T-helper 1 cell treated with Interleukin-12 subunit alpha and Interleukin-12 subunit beta and Interleukin-4 antibody, amounts not matched to agents 30 ng/mL and 1 ng/mL, for 36 hours (primary cell): ENCODE data around the gene GGACT. TPM values are rescaled to one million over a fixed set of nuclear protein-coding genes. Genes with fewer than 3 reads are reported as not detected.

ENCODE experiments used
- intact Hi-C: fragments of 100-400 bp; cut with micrococcal nuclease; formaldehyde crosslinking; loops from one replicate; pipeline ENCODE4 v1.15.1; 2024
- total RNA-seq: library from RNA; stranded (reverse); gene quantifications from 2 replicates; pipeline ENCODE4 v1.2.3, GENCODE V29; 2022

Gene GGACT
- total RNA-seq, 1 donor from 2014 or later: 6.0 TPM

- intact Hi-C loops: no loop called here
Observed at GRCh38 chr13:100552755-100553154, 35.8 kb downstream of the GGACT start.

- intact Hi-C loops: no loop called here
Observed at GRCh38 chr13:100549316-100549715, 39.3 kb downstream of the GGACT start.

- intact Hi-C loops: no loop called here
Observed at GRCh38 chr13:100547791-100548201, 40.8 kb downstream of the GGACT start.

GRCh38 chr13:100546713-100547405 lies 41.7 kb downstream of the GGACT start:
- intact Hi-C loops: no loop called here

- intact Hi-C loops: no loop called here
Observed at GRCh38 chr13:100545684-100546061, 42.9 kb downstream of the GGACT start.

GRCh38 chr13:100544866-100545683 lies 43.5 kb downstream of the GGACT start:
- intact Hi-C loops: no loop called here

- intact Hi-C loops: no loop called here
Observed at GRCh38 chr13:100543872-100544602, 44.6 kb downstream of the GGACT start.

GRCh38 chr13:100542826-100543156 lies 45.8 kb downstream of the GGACT start:
- intact Hi-C loops: loop anchor here (1.0 kb wide), 3 partner anchors 453 to 886 kb away; partner anchors contain the start of gene PCCA

GRCh38 chr13:100541897-100542825 lies 46.4 kb downstream of the GGACT start:
- intact Hi-C loops: loop anchor here (1.0 kb wide), 3 partner anchors 453 to 886 kb away; partner anchors contain the start of gene PCCA

GRCh38 chr13:100540621-100541020 lies 48.0 kb downstream of the GGACT start:
- intact Hi-C loops: no loop called here

GRCh38 chr13:100537951-100538462 lies 50.6 kb downstream of the GGACT start:
- intact Hi-C loops: no loop called here

GRCh38 chr13:100537486-100537885 lies 51.1 kb downstream of the GGACT start:
- intact Hi-C loops: no loop called here

- intact Hi-C loops: no loop called here
Observed at GRCh38 chr13:100536643-100537180, 51.9 kb downstream of the GGACT start.

GRCh38 chr13:100535426-100536135 lies 53.0 kb downstream of the GGACT start:
- intact Hi-C loops: no loop called here

- intact Hi-C loops: no loop called here
Observed at GRCh38 chr13:100534911-100535310, 53.7 kb downstream of the GGACT start.

- intact Hi-C loops: no loop called here
Observed at GRCh38 chr13:100534147-100534843, 54.3 kb downstream of the GGACT start.

- intact Hi-C loops: no loop called here
Observed at GRCh38 chr13:100533588-100534041, 55.0 kb downstream of the GGACT start.

GRCh38 chr13:100532836-100533435 lies 55.7 kb downstream of the GGACT start:
- intact Hi-C loops: no loop called here
